Left lobe of liver (tissue), 2 donors: ENCODE data around the gene ITPR3. TPM values are rescaled to one million over a fixed set of nuclear protein-coding genes. Genes with fewer than 3 reads are reported as not detected.
A peak's percentile ranks its signal among the peaks of the same experiment; 100 is the strongest.

Experiments used
- ATAC-seq: fragments of 200-7000 bp; cut with Tn5 transposase; one replicate; pipeline ENCODE4 v1.9.1; 2020; ENCODE audit warnings: mild to moderate bottlenecking, moderate library complexity
- DNase-seq: peaks from one replicate; pipeline ENCODE4 v3.0.0-alpha.2; 2020; ENCODE audit warnings: low spot score
- total RNA-seq: library from RNA; stranded (reverse); gene quantifications from one replicate; pipeline ENCODE4 v1.2.1, GENCODE V29; 2021
- donor health status: DM: no; HTN: no; CAD: no; lungs with moderate emphysema.
- donor health status: DM: no; HTN: yes; CAD: no.

The ITPR3 gene
- total RNA-seq, 1 donor from 2014 or later: 1.3 TPM

DNA sequence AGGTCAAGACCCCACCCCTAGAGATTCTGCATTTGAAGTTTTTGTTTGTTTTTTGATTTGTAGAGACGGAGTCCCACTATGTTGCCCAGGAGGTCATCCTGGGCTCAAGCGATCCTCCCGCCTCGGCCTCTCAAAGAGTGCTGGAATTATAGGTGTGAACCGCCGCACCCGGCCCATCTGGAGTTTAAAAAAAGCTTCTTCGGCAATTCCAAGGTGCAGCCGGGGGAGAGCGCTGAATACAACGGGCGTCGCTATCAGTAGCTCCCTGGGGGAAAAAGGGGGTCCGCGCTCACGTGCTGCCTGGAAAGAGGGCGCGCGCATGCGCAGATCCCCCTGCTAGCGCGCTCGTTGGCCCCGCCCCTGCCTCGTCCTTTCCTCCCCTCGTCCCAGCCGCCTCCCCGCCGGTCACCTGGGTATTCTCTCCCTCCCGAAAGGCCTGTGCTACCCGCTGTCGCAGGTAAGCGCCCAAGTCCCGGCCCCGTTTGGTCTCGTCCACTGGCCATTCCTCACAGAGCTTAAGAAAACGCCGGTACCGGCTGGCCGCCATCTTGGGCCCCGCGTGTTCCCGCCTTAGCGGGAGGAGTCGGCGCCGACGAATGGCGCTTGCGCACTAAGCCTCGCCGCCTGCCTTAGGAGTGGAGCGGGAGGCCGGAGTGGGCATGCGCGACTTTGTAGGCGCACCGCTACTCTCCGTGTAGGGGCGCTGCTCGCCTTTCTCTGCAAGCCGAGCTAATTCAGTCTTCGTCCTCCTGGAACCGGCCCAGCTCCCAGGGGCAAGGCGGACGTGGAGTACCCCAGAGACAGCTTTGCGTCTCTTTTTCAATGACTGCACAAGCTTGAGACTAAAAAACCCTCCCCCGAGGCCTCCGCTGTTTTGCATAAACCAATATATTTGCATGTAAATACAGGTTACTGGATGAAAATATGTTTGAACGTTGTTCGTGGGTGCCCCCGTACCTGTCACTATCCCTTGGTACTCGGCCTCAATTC lies 90.3 kb downstream of the ITPR3 start, which contains the start of gene UQCC2:
Gene UQCC2, minus strand, starts transcription at position 561 of the 990 bp plus-strand sequence. Its CDS starts 14 bp downstream, at position 547.
- peak; percentile 97 for ATAC-seq
- peak; percentile 98 for DNase-seq

DNA sequence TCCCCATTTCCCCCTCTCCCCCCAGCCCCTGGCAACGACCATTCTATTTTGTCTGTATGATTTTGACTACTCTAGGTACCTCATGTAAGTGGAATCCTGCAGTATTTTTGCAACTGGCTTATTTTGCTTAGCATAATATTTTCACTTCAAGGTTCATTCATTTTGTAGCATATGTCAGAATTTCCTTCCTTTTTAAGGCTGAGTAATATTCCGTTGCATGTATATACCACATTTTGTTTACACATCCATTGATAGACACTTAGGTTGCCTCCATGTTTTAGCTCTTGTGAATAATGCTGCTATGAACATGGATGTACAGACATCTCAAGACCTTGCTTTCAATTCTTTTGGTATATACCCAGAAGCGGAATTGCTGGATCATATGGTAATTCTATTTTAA lies 91.8 kb downstream of the ITPR3 start:
- ATAC-seq: no peak
- no peak for DNase-seq

DNA sequence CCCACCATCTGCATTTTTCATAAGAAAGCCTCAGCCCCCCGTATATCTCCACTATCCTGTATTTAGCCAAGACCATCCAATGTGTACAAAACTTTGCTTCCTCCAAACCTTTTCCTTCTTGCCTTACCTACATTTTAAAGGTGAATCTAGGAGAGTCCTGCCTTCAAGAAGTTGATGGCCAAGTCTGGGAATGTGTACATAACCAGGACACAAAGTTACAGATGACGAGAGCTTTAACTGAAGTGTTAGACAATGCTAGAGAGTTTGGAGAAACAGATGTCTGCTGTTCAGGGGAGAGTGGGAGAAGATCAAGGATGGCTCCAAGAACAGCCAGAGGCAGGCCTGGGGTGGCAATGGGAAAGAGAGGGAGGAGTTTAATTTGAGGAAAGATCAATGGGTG lies 92.7 kb downstream of the ITPR3 start:
- ATAC-seq (no peak), DNase-seq (no peak)

DNA sequence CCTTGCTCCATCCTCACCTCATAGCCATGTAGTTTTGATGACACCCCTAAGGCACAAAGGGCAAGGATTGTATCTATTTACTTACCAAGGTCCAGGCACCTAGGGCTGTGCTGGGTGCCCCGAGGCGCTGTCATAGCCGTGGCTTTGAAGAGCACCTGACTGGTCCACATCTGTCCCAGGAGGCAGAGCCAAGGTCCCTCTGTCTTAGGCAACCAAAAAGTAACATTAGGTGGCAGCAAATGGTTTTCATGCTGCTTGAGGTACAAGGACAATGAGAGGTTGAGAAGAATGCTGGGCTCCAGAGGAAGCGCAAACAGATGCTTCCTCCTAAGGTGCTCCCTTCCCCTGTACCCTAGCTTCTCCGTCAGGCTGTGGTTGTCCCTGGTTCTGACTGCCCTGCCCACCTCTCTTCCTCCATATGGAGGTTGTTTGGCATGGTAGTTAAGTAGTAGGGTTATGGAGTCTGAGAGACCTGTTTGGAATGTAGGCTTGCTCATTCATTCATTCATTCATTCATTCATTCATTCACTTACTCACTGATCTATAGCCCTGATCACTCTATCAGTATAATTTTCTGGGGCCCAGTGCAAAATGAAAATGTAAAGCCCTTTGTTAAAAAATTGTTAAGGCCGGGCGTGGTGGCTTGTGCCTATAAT lies 93.4 kb downstream of the ITPR3 start:
- DNase-seq (no peak), ATAC-seq (peak; percentile 40)

DNA sequence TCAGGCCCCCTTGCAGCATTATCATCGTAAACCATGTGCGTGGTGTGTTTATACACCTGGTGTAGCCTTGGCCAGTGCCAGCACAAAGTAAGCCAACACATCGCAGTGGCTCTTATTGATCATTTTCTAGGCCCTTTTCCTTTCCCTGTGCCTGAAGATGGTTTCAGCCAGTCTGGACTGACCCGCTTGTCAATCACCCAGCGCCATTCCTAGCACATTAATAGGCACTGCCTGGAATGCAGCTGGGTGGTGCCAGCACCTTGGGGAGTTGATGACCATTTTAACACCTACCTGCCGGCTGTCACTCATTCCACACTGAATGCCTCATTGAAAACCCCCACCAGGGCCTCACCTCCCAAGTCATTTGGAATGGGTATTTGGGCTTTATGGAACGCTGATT lies 95.3 kb downstream of the ITPR3 start:
- DNase-seq: no peak
- ATAC-seq: peak; percentile 4

DNA sequence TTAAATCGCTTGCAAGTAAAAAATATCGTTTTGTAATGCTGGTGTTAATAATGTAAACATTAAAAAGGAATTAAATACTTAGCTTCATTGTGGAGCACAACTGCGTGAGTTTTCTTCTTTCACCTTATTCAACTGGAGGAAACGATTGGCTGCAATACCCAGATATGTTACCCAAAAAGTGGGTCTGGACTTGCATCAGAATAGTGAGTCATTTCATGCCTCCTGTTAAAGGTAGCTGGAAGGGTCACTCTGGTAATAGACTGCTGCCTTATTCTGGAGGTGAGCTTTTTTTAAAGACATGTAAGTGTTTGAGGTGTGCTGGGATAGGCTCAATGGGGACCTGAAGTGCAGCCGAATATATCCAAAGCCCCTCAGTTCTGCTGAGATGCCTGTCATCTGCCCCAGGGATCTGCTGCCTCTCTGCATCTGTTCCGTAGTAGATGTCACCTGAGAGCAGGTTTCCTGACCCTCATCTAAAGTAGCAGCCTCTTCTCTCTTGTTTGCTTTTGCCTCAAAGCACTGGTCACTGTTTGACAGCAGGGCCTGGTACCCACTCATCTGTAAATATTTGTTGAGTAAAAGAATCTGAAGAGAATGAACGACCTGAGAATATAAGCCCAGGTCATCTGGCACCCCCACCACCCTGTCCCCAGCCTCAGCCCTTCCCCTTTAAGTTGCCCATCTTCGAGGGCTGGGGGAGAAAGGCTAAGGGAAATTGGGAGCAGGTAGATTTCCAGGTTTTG lies 95.9 kb downstream of the ITPR3 start:
- no peak for DNase-seq
- peak; percentile 62 for ATAC-seq

DNA sequence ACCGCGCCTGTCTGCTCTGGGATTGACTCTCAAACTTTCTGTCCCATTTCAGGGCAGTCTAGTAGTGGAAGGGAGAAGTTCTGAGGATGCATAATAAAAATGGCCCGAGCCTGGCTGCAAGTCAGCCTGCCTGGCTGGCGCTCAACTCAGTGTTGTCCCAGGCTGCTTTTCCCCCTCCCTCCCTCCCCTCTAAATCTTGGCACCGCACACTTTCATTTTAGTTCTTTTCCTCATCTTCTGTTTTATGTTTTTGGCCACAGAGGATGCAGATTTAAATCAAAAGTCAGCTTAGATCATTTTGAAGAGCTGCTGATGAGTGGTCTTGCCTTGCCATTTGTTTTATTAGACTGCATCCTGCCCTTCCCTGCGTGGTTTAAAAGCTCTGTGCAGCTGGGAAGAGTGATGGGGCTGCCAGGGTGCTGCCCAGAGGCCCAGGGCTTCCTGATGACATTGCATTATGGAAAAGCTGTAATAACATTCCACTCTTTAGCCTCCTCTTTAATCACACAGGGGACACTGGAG lies 96.9 kb downstream of the ITPR3 start:
- no peak for DNase-seq
- ATAC-seq: peak; percentile 38

DNA sequence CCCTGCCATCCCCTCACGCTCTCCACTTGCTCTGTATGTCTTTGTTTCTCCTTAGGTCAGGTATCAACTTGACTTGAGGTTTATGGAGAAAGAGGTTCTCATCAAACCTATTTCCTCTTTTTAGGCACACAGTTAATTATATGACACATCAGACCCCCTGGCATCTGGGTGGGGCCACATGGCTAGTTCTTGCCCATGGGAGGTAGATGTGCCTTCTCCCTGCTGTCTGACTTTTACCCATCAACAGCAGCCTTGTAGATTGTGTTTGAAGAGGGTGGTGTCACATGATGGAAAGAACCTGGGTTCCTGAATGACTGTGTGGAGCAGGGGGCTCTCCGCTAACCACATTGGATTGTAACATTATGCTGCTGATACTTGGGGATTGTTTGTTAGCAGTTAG lies 97.6 kb downstream of the ITPR3 start:
- ATAC-seq: no peak
- no peak for DNase-seq

DNA sequence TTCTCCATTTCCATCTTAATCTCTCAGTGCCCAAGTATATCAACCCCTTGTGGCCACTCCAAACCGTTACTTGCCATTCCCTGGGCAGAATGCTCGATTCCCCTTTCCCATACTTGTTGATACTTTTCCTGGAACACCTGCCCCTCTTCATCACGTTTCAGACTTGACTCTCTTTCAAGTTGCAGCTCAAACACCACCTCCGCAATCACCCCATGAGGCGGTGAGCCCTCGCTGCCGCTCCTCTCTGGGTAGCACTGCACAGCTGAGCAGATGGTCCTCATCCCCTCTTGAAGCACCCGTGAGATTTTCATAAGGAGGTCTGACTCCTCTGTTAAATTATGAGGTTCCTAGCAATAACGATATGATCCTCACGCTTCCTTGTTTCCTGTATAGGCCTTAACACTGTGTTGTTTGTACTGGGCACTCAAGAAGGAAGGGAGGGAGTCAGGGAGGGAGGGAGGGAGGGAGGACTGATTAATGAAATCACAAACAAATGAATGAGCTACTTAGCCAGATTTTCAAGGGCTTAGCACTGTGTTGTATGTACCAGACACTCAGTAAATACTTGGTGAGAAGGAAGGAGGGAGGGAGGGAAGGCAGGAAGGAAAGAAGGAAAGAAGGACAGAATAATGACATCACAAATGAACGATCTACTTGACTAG lies 98.3 kb downstream of the ITPR3 start:
- DNase-seq (no peak), ATAC-seq (no peak)

DNA sequence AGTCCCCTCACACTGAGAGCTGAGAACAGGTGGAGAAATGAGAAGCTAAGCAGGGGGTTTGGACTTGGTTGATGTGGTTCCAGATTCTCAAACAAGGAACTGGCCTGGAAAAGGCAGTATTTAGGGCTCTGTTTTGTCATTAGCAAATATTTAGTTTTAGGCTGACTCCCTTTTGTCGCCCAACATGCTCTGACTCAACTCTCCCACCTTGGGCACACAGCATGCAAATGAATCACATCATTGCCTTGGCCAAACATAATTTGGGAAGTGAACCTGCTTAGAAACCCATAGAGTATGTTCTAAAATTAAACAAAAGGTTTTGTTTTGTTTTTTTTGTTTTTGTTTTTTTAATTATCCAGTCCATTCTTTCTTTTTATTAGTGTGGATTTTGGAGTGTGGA lies 99.9 kb downstream of the ITPR3 start:
- ATAC-seq: peak; percentile 3
- no peak for DNase-seq

DNA sequence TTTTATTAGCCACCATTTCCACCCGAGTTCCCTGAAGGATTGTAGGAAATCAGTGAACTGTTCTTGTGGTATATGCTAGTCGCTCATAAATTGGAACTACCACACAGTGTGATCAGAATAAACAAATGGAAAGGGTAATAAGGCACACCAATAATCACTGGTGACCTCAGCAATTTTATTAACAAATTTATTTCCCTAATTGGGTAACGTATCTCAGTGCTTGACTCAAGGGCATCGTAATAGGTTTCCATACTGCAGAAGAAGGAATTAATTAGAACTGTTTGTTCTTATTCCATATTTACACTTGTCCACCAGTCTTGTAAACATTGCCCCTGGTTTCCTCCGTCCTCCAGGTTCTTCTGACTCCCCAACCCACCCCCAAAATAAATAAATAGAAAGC lies 100.4 kb downstream of the ITPR3 start:
- ATAC-seq (no peak), DNase-seq (no peak)

DNA sequence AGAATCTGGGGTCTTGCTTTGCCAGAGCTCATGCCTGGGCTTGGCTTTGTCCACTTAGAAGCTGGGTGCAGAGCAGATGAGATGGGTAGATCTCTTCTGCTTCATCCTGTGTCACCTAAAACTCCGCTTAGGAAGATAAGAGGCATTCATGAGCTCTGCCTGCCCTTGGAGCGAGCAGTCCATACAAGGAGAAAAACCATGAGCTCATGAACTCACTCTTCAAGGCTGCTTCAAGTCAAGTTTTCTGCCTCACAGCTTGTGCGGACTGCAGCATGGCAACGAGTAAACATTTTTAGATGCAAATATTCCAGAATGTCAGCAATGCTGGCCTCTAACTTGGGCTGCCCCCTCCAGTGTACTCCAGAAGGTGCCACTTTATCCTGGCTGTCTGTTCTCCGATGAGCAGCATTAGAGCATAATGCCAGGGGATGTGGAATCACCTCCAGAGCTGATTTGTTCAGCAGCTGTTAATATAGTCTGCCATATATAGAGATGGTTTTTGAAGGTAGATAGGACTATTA lies 101.0 kb downstream of the ITPR3 start:
- ATAC-seq (no peak), DNase-seq (no peak)

DNA sequence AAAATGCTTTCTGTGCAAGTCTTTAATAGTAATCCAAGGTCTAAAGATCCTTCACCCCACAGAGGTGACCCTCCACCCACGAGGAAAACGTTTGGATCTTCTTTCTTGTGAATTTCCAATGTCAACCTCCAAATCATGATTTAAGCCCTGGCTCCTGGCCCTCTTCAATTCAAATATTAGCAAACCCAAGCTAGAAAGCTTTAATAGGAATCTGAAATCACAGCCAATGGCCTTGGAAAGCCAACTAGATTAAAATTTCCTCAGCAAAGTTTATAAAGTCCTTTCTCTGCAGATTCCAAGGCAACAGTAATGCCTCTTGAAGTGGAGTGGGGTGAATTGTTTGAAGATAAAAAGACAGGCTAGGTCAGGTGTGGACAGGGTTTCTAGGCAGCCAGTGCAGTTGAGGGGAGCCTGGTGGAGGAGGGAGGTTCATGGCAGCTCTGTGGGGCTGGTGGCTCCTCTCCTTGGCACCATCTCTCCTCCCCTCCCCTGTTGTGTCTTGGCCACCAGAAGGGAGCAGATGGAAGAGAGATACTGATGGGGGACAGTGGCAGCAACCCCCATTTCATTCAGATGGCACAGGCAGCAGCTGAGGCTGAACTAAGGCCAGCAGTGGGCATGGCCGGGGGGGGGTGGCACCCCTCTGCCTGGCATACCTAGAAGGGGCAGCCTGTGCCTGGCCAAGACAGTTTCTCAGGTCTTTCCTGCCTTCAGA lies 102.4 kb downstream of the ITPR3 start:
- DNase-seq (no peak), ATAC-seq (no peak)

DNA sequence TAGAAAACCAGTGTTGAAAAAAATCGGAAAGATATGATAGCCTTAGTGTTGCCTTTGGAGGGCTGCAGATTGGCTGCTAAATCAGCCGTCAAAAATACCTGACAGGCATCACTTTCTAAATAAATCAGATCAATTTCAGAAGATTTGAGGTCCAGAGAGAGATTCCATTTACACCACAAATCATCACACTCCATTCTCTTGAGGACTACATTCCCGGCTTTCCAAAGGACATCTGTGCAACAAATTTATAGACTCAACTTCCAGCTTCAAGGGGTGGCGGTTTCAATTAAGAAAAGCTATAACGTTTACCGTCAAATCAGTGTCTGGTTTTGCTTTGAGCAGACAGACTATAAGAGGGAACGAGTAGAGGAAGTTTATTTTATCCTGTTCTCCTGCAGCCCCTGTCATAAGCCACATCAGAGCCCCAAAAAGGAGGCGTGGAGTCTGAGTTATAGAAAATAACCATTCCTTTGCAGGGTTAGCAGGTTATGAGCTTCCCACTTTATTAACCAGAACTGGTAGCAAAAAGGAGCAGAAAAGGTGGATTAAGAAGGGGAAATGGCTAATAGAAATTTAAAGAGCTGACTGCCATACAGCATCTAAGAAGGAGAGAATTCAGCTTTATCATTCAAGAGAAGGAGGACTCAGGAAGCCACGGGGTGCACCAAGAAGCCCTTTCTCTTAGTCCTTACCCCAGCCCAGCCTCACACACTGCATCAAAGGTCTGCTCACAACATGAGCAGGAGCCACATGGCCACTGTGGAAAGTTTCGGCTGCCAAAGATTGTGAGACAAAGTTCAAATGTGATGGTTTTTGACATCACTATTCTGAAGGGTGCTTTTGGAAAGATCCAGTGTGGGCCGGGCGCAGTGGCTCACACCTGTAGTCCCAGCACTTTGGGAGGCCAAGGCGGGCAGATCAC lies 103.2 kb downstream of the ITPR3 start:
- peak; percentile 67 for DNase-seq
- peak; percentile 43 for ATAC-seq

DNA sequence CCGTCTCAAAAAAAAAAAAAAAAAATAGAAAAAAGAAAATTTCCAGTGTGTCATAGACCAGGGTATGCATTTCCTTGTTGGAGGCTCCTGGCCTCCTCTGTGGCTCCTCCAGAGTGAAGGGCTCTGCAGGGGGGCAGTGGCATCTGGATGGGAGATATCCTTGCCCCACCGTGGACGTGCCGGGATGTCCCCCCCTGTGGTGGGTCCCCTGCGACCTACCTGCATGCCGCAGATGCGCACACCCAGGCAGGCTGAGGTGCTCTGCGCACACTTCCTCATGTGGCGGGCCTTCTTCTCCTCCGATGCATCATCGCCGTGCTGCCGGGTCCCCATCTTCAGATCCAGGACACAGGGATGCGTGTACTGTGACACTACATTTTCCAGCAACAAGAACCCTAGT lies 104.1 kb downstream of the ITPR3 start:
- ATAC-seq (no peak), DNase-seq (no peak)

DNA sequence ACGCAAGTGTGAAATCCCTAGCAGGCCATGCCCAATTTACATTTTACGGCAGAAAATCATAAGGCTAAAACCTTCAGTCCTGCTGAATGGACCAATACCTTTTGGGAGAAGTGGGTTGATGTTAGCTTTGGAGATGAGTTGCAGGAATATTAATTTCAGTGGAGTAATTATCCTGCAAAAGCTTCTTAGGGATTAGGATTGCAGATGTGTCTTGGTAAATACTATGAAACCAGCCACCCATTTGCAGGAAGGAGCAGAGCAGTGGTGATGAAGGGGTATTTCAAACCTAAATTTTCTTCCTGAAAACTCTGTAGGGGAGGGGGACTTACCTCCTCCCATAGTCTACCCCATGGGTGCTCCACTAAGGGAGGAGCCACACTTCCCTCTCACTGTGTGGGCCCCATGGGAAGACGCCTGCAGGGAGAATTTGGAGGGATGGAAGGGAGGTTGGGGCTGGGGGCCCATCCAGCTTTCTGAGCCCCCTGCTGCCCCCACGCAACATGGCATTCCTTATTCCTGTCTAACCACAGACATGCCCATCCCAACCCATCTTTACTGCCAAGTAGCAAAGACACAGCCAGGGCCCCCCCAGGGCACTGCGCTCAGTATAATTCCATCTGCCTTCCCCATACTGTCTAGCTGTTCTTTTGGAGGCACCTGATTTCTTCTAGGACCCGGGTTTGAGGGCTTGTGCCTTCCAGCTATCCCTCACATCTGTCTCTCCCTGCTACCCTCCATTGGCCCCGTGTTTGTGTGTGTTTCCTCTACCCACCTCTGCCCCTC lies 105.0 kb downstream of the ITPR3 start:
- ATAC-seq (no peak), DNase-seq (no peak)

DNA sequence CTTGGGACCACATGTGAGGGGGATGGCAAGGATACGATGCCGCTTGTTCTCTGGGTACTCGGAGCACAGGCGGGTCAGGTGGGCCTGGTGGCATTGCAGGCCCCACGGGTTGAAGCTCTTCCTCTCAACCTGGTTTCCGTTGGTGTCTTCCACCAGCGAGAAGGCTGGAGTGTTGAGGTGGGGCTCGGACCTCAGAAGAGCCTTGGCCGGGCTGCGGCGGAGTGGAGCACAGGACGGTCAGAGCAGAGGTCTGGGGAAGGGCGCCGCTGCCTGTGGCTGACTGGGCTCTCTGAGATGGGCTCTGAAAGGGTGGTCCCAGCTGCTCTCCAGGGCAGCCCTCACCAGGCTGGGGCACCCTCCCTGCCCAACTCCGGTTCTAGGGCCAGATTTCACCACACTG lies 105.6 kb downstream of the ITPR3 start:
- ATAC-seq: no peak
- no peak for DNase-seq

DNA sequence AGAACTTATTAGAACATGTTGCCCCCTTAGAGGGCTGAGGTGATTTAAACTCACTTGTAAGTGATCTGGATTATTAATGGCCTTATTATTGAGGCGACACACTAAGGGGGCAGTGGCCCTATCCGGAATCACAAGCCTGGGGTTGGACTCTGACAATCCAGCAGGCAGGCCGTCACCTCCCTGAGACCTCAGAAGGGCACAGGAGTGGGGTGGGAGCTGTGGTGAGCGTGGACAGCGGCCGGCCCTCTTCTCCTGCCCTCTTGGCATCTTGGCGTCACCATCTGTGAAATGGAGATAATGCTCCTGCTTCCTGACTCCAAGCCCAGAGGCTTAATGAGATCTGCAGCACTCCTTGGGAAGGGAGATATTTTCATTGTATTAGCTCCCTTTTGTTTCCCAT lies 106.0 kb downstream of the ITPR3 start:
- ATAC-seq (no peak), DNase-seq (no peak)
